Rectal smooth muscle tissue (tissue), 1 donor: ENCODE results near the gene MROH7.

Experiments used
- H3K27ac ChIP-seq: one replicate; pipeline ENCODE4 v1.7.0; 2013; ENCODE audit warnings: low read depth, low read length, inconsistent platforms
- H3K27me3 ChIP-seq: one replicate; pipeline ENCODE4 v1.7.0; 2013; ENCODE audit warnings: low read length; ENCODE audit not compliant: control insufficient read depth, insufficient read depth
- H3K36me3 ChIP-seq: one replicate; pipeline ENCODE4 v1.7.0; 2013; ENCODE audit warnings: low read length; ENCODE audit not compliant: control insufficient read depth, insufficient read depth
- H3K4me1 ChIP-seq: one replicate; pipeline ENCODE4 v1.7.0; 2013; ENCODE audit warnings: low read length; ENCODE audit not compliant: control insufficient read depth, insufficient read depth
- H3K4me3 ChIP-seq: one replicate; pipeline ENCODE4 v1.7.0; 2013; ENCODE audit warnings: low read length
- H3K9ac ChIP-seq: one replicate; pipeline ENCODE4 v1.7.0; 2013; ENCODE audit warnings: low read length

The MROH7 gene

DNA sequence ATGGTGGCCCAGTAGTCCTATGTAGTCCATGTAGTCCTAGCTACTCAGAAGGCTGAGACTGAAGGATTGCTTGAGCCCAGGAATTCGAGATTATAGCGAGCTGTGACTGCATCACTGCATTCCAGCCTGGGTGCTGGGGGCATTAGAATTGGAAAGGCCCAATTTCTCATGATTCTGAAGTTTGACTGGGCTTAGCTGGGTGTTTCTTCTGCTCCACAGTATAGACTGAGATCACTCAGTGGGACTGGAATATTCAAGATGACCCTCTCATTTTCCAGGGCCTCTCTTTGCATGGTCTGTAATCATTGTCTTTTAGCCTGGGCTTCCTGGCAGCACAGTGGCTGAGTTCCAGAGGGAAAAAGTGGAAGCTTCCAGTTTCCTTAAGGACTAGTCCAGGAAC lies 26.2 kb downstream of the MROH7 start:
- Histone ChIP-seq H3K27me3 (no peaks in the 10 kb centered on the region), H3K4me1 (no peaks in the 10 kb centered on the region), H3K9ac (no peak overlapping the region), H3K36me3 (peaks cover 3% of the 10 kb centered on the region), H3K4me3 (no peak overlapping the region), H3K27ac (no peak overlapping the region)

DNA sequence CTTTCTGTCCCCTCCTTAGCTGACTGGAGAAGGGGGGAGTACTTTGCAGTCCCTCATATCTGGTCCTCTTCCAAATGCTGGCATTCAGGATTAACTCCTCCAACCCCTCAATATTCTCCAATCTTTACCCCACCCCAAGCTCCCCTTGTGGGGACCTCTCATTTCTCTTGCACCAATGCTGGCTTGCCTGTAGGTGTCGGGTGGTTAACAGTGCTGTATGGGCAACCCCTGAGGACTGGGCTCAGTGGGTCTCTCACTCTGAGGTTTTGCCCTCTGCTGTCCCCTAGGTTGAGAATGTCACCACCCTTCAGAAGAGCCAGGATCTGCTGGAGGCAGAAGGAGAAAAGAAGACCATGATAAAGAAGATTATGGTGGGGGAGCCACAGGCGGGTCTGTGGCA lies 27.0 kb downstream of the MROH7 start:
- no peak overlapping the region for H3K4me3 ChIP-seq
- H3K36me3 ChIP-seq, result peaks cover 3% of the 10 kb centered on the region
- no peaks in the 10 kb centered on the region for H3K27me3 ChIP-seq
- H3K9ac ChIP-seq, result no peak overlapping the region
- H3K4me1 ChIP-seq, result no peaks in the 10 kb centered on the region
- no peak overlapping the region for H3K27ac ChIP-seq

DNA sequence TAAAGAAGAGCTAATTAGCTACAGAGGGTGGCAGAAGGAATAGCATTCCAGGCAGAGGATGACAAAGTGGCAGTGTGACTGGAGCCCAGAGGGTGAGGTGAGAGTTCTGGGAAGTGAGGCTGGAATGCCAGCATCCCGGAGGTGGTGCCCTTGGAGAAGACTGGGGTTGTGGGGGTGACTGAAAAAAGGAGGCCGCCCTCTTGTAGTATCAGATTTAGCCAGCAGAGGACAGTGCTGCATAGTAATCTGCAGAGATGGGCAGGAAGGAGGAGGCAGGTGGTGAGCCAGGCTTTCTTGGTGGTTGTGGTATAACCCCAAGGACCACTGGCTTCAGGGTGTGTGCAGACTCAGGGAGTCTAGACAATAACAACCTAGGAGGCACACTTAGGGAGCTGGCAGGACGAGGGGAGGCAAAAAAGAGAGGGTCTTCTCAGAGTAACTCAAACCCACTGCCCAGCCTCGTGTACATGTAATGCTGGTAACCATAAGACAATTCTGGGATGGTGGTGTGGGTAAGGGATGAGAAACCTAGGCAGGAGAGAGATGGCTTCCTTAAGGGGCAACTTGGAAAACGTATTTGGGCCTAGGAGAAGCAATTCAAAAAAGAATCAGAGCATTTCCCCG lies 30.5 kb downstream of the MROH7 start:
- Histone ChIP-seq H3K36me3 (no peaks in the 10 kb centered on the region), H3K27me3 (no peaks in the 10 kb centered on the region), H3K4me1 (no peaks in the 10 kb centered on the region), H3K27ac (no peak overlapping the region), H3K4me3 (no peak overlapping the region), H3K9ac (no peak overlapping the region)

- H3K27me3 ChIP-seq, result no peaks in the 10 kb centered on the region
- no peak overlapping the region for H3K9ac ChIP-seq
- peaks cover 4% of the 10 kb centered on the region for H3K4me1 ChIP-seq
- H3K4me3 ChIP-seq, result no peak overlapping the region
- no peak overlapping the region for H3K27ac ChIP-seq
- no peaks in the 10 kb centered on the region for H3K36me3 ChIP-seq
Measured at GRCh38 chr1:54678776-54679643, 37.4 kb downstream of the MROH7 start.

DNA sequence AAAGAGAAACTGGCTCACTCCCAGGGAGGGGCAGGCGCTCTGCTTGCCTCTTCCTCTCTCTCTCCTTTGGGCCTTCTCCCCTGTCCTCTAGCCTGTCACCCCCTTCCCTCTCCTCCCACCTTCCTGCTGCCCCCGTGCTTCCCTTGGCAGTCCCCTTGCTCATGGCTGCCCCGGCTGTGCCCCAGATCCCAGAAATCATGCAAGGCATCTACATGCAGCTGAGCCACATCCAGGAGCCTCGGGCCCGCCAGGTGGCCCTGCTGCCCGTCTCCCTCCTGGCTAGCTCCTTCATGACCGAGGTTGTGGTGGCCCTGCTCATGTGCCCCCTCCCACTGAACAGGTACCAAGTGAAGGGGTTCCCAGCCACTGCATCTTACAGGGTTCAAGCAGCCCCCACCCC lies 38.1 kb downstream of the MROH7 start:
- H3K27me3 ChIP-seq, result no peaks in the 10 kb centered on the region
- H3K4me3 ChIP-seq, result no peak overlapping the region
- peaks cover 4% of the 10 kb centered on the region for H3K4me1 ChIP-seq
- H3K36me3 ChIP-seq, result no peaks in the 10 kb centered on the region
- no peak overlapping the region for H3K27ac ChIP-seq
- no peak overlapping the region for H3K9ac ChIP-seq

DNA sequence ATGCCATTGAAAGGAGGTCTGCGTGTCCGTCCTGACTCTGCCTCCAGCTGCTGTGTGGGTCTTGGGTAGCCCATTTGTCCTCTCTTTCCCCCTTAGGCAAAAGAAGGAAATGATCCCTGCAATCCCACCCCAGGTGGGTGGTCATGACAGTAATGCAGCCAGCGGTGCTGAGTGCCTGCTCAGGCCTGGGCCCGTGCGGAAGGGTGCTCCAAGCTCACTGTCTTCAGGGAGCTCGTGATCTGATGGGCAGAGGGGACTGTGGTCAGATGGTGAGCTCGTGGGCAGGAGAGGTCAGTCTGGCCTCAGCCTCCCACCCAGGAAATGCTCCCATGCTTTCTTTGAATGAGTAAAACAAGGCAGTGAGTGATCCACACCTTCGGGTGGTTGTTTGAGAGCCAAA lies 38.8 kb downstream of the MROH7 start:
- peaks cover 4% of the 10 kb centered on the region for H3K4me1 ChIP-seq
- H3K36me3 ChIP-seq, result no peaks in the 10 kb centered on the region
- no peak overlapping the region for H3K4me3 ChIP-seq
- H3K9ac ChIP-seq, result no peak overlapping the region
- H3K27ac ChIP-seq, result no peak overlapping the region
- H3K27me3 ChIP-seq, result no peaks in the 10 kb centered on the region

DNA sequence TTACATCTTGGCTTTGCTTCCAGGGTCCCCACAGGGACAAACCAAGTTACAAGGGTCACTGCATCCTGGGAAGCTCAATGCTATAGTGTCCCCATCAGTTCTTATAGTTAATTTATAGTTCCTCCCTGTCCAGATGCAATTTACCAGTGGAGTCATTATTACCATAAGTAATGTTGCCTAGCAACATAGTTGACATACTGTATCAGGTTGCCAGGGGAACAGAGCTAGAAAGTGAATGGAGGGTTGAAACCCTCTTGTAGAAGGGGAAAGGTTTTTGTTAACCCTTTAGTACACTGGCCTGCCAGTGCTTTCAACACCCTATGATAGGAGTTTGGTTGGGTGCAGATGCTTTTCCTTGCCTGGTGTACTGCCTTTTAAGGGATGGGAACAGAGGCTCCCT lies 39.8 kb downstream of the MROH7 start:
- Histone ChIP-seq H3K4me1 (peaks cover 4% of the 10 kb centered on the region), H3K9ac (no peak overlapping the region), H3K4me3 (no peak overlapping the region), H3K36me3 (no peaks in the 10 kb centered on the region), H3K27me3 (no peaks in the 10 kb centered on the region), H3K27ac (no peak overlapping the region)

GRCh38 chr1:54683453-54683852 lies 41.9 kb downstream of the MROH7 start:
- Histone ChIP-seq H3K27me3 (no peaks in the 10 kb centered on the region), H3K27ac (no peak overlapping the region), H3K36me3 (no peaks in the 10 kb centered on the region)

GRCh38 chr1:54685335-54685905 lies 43.8 kb downstream of the MROH7 start:
- Histone ChIP-seq H3K36me3 (no peaks in the 10 kb centered on the region), H3K4me1 (peaks cover 4% of the 10 kb centered on the region), H3K27me3 (no peaks in the 10 kb centered on the region), H3K27ac (no peak overlapping the region), H3K9ac (no peak overlapping the region), H3K4me3 (no peak overlapping the region)

More at GRCh38 chr1:54683453-54683852, 41.9 kb downstream of the MROH7 start:
- H3K4me3 ChIP-seq, result no peak overlapping the region
- H3K9ac ChIP-seq, result no peak overlapping the region
- H3K4me1 ChIP-seq, result peaks cover 4% of the 10 kb centered on the region

- peaks cover 4% of the 10 kb centered on the region for H3K4me1 ChIP-seq
- H3K27ac ChIP-seq, result no peak overlapping the region
- H3K36me3 ChIP-seq, result no peaks in the 10 kb centered on the region
- H3K27me3 ChIP-seq, result no peaks in the 10 kb centered on the region
- H3K4me3 ChIP-seq, result no peak overlapping the region
- no peak overlapping the region for H3K9ac ChIP-seq
Measured at GRCh38 chr1:54686155-54686554, 44.6 kb downstream of the MROH7 start.

- H3K36me3 ChIP-seq, result no peaks in the 10 kb centered on the region
- no peaks in the 10 kb centered on the region for H3K27me3 ChIP-seq
- H3K4me3 ChIP-seq, result no peak overlapping the region
- no peak overlapping the region for H3K27ac ChIP-seq
- no peaks in the 10 kb centered on the region for H3K4me1 ChIP-seq
- no peak overlapping the region for H3K9ac ChIP-seq
Measured at GRCh38 chr1:54694771-54695170, 53.2 kb downstream of the MROH7 start.

DNA sequence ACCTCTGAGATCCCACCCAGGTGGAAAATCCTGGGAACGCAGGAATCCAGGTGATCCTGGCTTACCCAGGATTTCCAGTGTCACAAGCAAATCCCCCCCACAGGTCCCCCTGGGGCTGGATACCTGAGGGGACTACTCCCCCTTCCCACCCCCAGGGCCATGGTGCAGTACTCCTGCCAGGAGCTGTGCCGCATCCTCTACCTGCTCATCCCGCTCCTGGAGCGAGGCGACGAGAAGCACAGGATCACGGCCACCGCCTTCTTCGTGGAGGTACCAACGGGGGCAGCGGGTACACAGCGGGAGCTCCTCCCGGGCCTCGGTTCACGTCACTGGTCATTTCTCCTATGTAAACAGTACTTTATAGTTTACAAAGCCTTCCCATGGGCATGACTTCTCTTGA lies 53.6 kb downstream of the MROH7 start:
- H3K9ac ChIP-seq, result no peak overlapping the region
- no peak overlapping the region for H3K27ac ChIP-seq
- H3K27me3 ChIP-seq, result no peaks in the 10 kb centered on the region
- no peaks in the 10 kb centered on the region for H3K36me3 ChIP-seq
- no peaks in the 10 kb centered on the region for H3K4me1 ChIP-seq
- H3K4me3 ChIP-seq, result no peak overlapping the region
